Activated naive CD8-positive, alpha-beta T cell (primary cell): Measurements from ENCODE around the gene ZG16.
"Not testable (repeated sequence)": the region's sequence is repeated elsewhere in the genome, so short reads cannot be mapped to it uniquely, and the experiment has no call there.

Experiments used
- H3K27ac Mint-ChIP-seq: one replicate; pipeline ENCODE4 v1.8.0; 2021; ENCODE audit warnings: mixed read lengths
- H3K27me3 Mint-ChIP-seq: one replicate; pipeline ENCODE4 v1.8.0; 2021; ENCODE audit warnings: mixed read lengths
- H3K36me3 Mint-ChIP-seq: one replicate; pipeline ENCODE4 v1.8.0; 2021; ENCODE audit warnings: mixed read lengths
- H3K4me1 Mint-ChIP-seq: one replicate; pipeline ENCODE4 v1.8.0; 2021; ENCODE audit warnings: low read depth, mixed read lengths
- H3K4me3 Mint-ChIP-seq: one replicate; pipeline ENCODE4 v1.8.0; 2021; ENCODE audit warnings: mild to moderate bottlenecking, mixed read lengths
- H3K9me3 Mint-ChIP-seq: one replicate; pipeline ENCODE4 v1.8.0; 2021; ENCODE audit warnings: low read depth, mixed read lengths

Gene ZG16

GRCh38 chr16:29744541-29745101 is 33.4 kb upstream of the ZG16 start:
- Mint-ChIP-seq H3K36me3 (no peaks in the 10 kb centered on the region), H3K27ac (peak overlapping the region; percentile 96), H3K4me1 (peaks cover 79% of the 10 kb centered on the region), H3K27me3 (no peaks in the 10 kb centered on the region), H3K4me3 (peak overlapping the region; percentile 94), H3K9me3 (no peaks in the 10 kb centered on the region)

- Mint-ChIP-seq H3K9me3 (no peaks in the 10 kb centered on the region), H3K27me3 (no peaks in the 10 kb centered on the region), H3K36me3 (no peaks in the 10 kb centered on the region), H3K4me3 (peak overlapping the region; percentile 94), H3K27ac (peak overlapping the region; percentile 96), H3K4me1 (peaks cover 75% of the 10 kb centered on the region)
Measured at GRCh38 chr16:29745121-29745852, 32.8 kb upstream of the ZG16 start.

- no peaks in the 10 kb centered on the region for H3K36me3 Mint-ChIP-seq
- peaks cover 69% of the 10 kb centered on the region for H3K4me1 Mint-ChIP-seq
- H3K4me3 Mint-ChIP-seq, result peak within 1 kb of the TSS; percentile 94
- no peaks in the 10 kb centered on the region for H3K27me3 Mint-ChIP-seq
- H3K9me3 Mint-ChIP-seq, result no peaks in the 10 kb centered on the region
- H3K27ac Mint-ChIP-seq, result peak within 1 kb of the TSS; percentile 96
Measured at GRCh38 chr16:29745853-29746345, 32.2 kb upstream of the ZG16 start, which contains the start of gene C16orf54. Gene C16orf54, minus strand, starts transcription at chr16:29745990. Its CDS starts 1,039 bp downstream, at chr16:29744951.

- not testable (repeated sequence) for H3K9me3 Mint-ChIP-seq, H3K36me3 Mint-ChIP-seq, H3K27me3 Mint-ChIP-seq
- H3K4me3 Mint-ChIP-seq, result peak overlapping the region; percentile 94
- H3K4me1 Mint-ChIP-seq, result peaks cover 65% of the 10 kb centered on the region
- H3K27ac Mint-ChIP-seq, result peak overlapping the region; percentile 96
Measured at GRCh38 chr16:29746518-29746917, 31.5 kb upstream of the ZG16 start.

- H3K4me1 Mint-ChIP-seq, result peaks cover 51% of the 10 kb centered on the region
- peak overlapping the region; percentile 5 for H3K4me3 Mint-ChIP-seq
- H3K9me3 Mint-ChIP-seq, result no peaks in the 10 kb centered on the region
- H3K27me3 Mint-ChIP-seq, result no peaks in the 10 kb centered on the region
- H3K36me3 Mint-ChIP-seq, result no peaks in the 10 kb centered on the region
- no peak overlapping the region for H3K27ac Mint-ChIP-seq
Measured at GRCh38 chr16:29747947-29748759, 29.9 kb upstream of the ZG16 start.

GRCh38 chr16:29748760-29749149 is 29.3 kb upstream of the ZG16 start:
- H3K4me3 Mint-ChIP-seq, H3K27ac Mint-ChIP-seq, H3K9me3 Mint-ChIP-seq, H3K27me3 Mint-ChIP-seq, H3K36me3 Mint-ChIP-seq: not testable (repeated sequence)
- peaks cover 48% of the 10 kb centered on the region for H3K4me1 Mint-ChIP-seq

GRCh38 chr16:29753516-29753915 is 24.5 kb upstream of the ZG16 start:
- no peaks in the 10 kb centered on the region for H3K9me3 Mint-ChIP-seq
- no peak overlapping the region for H3K4me3 Mint-ChIP-seq
- H3K27me3 Mint-ChIP-seq, result no peaks in the 10 kb centered on the region
- peaks cover 38% of the 10 kb centered on the region for H3K4me1 Mint-ChIP-seq
- no peaks in the 10 kb centered on the region for H3K36me3 Mint-ChIP-seq
- no peak overlapping the region for H3K27ac Mint-ChIP-seq

GRCh38 chr16:29756654-29757053 is 21.4 kb upstream of the ZG16 start:
- Mint-ChIP-seq H3K4me1 (peaks cover 35% of the 10 kb centered on the region), H3K36me3 (no peaks in the 10 kb centered on the region), H3K4me3 (no peak overlapping the region), H3K27me3 (no peaks in the 10 kb centered on the region), H3K27ac (no peak overlapping the region), H3K9me3 (no peaks in the 10 kb centered on the region)

GRCh38 chr16:29757086-29757485 is 21.0 kb upstream of the ZG16 start:
- not testable (repeated sequence) for H3K27me3 Mint-ChIP-seq, H3K36me3 Mint-ChIP-seq, H3K27ac Mint-ChIP-seq, H3K4me3 Mint-ChIP-seq, H3K9me3 Mint-ChIP-seq
- peaks cover 35% of the 10 kb centered on the region for H3K4me1 Mint-ChIP-seq

- Mint-ChIP-seq H3K27ac (no peak overlapping the region), H3K27me3 (no peaks in the 10 kb centered on the region), H3K9me3 (no peaks in the 10 kb centered on the region), H3K4me1 (peaks cover 35% of the 10 kb centered on the region), H3K4me3 (no peak overlapping the region), H3K36me3 (no peaks in the 10 kb centered on the region)
Measured at GRCh38 chr16:29757950-29758466, 20.0 kb upstream of the ZG16 start.

GRCh38 chr16:29760567-29761279 is 17.3 kb upstream of the ZG16 start:
- peaks cover 24% of the 10 kb centered on the region for H3K4me1 Mint-ChIP-seq
- H3K36me3 Mint-ChIP-seq, result no peaks in the 10 kb centered on the region
- H3K27ac Mint-ChIP-seq, result peak overlapping the region; percentile 64
- no peak overlapping the region for H3K4me3 Mint-ChIP-seq
- H3K27me3 Mint-ChIP-seq, result no peaks in the 10 kb centered on the region
- H3K9me3 Mint-ChIP-seq, result no peaks in the 10 kb centered on the region

- not testable (repeated sequence) for H3K27me3 Mint-ChIP-seq, H3K9me3 Mint-ChIP-seq, H3K36me3 Mint-ChIP-seq, H3K4me3 Mint-ChIP-seq, H3K27ac Mint-ChIP-seq
- peaks cover 24% of the 10 kb centered on the region for H3K4me1 Mint-ChIP-seq
Measured at GRCh38 chr16:29761280-29761651, 16.8 kb upstream of the ZG16 start.

- no peaks in the 10 kb centered on the region for H3K27me3 Mint-ChIP-seq
- H3K4me1 Mint-ChIP-seq, result peaks cover 19% of the 10 kb centered on the region
- no peaks in the 10 kb centered on the region for H3K9me3 Mint-ChIP-seq
Measured at GRCh38 chr16:29761882-29762281, 16.2 kb upstream of the ZG16 start.

GRCh38 chr16:29763326-29763725 is 14.7 kb upstream of the ZG16 start:
- no peaks in the 10 kb centered on the region for H3K27me3 Mint-ChIP-seq
- H3K4me1 Mint-ChIP-seq, result peaks cover 10% of the 10 kb centered on the region
- no peaks in the 10 kb centered on the region for H3K9me3 Mint-ChIP-seq
- H3K27ac Mint-ChIP-seq, result no peak overlapping the region
- H3K36me3 Mint-ChIP-seq, result no peaks in the 10 kb centered on the region
- H3K4me3 Mint-ChIP-seq, result no peak overlapping the region

More at GRCh38 chr16:29761882-29762281, 16.2 kb upstream of the ZG16 start:
- Mint-ChIP-seq H3K27ac (no peak overlapping the region), H3K4me3 (no peak overlapping the region), H3K36me3 (no peaks in the 10 kb centered on the region)
